Neural progenitor cell (in vitro differentiated cells): ENCODE measurements around the gene NUCB2. TPM values are rescaled to one million over a fixed set of nuclear protein-coding genes. Genes with fewer than 3 reads are reported as not detected.

Source experiments
- DNase-seq: peaks from one replicate; pipeline ENCODE4 v3.0.0-alpha.2; 2016; ENCODE audit warnings: low spot score
- H2AFZ ChIP-seq: fragments of 200-600 bp; sonication (generic); replicated peaks from 2 replicates; pipeline ENCODE4 v1.6.1; 2016; ENCODE audit warnings: antibody characterized with exemption
- H3F3A ChIP-seq: fragments of 200-600 bp; sonication (generic); 2 replicates; pipeline ENCODE4 v1.6.1; 2016; ENCODE audit warnings: antibody characterized with exemption, low read depth
- H3K27ac ChIP-seq: fragments of 200-600 bp; sonication (generic); 2 replicates; pipeline ENCODE4 v1.5.1; 2016; ENCODE audit warnings: mild to moderate bottlenecking
- H3K27me3 ChIP-seq: fragments of 200-600 bp; sonication (generic); 2 replicates; pipeline ENCODE4 v1.6.1; 2016; ENCODE audit warnings: mild to moderate bottlenecking, moderate library complexity
- H3K36me3 ChIP-seq: fragments of 200-600 bp; sonication (generic); 2 replicates; pipeline ENCODE4 v1.5.1; 2016
- H3K4me1 ChIP-seq: fragments of 200-600 bp; sonication (generic); 2 replicates; pipeline ENCODE4 v1.6.1; 2016; ENCODE audit warnings: mixed run types
- H3K4me2 ChIP-seq: fragments of 200-600 bp; sonication (generic); 2 replicates; pipeline ENCODE4 v1.6.1; 2016
- H3K4me3 ChIP-seq: fragments of 200-600 bp; sonication (generic); 2 replicates; pipeline ENCODE4 v1.5.1; 2016
- H3K79me2 ChIP-seq: fragments of 200-600 bp; sonication (generic); 2 replicates; pipeline ENCODE4 v1.6.1; 2016; ENCODE audit warnings: low read depth
- H3K9ac ChIP-seq: fragments of 200-600 bp; sonication (generic); 2 replicates; pipeline ENCODE4 v1.6.1; 2016
- H3K9me3 ChIP-seq: fragments of 200-600 bp; sonication (generic); 2 replicates; pipeline ENCODE4 v1.5.1; 2016; ENCODE audit warnings: low read depth
- H4K20me1 ChIP-seq: fragments of 200-600 bp; sonication (generic); 2 replicates; pipeline ENCODE4 v1.6.1; 2016; ENCODE audit warnings: low read depth
- H3K27ac Mint-ChIP-seq: 3 replicates; pipeline ENCODE4 v1.8.0; 2021; ENCODE audit warnings: mixed read lengths
- H3K27me3 Mint-ChIP-seq: 2 replicates; pipeline ENCODE4 v1.8.0; 2022; ENCODE audit warnings: low read depth, mild to moderate bottlenecking, inconsistent platforms, moderate library complexity, mixed read lengths; ENCODE audit not compliant: insufficient read depth
- H3K36me3 Mint-ChIP-seq: 3 replicates; pipeline ENCODE4 v1.8.0; 2021; ENCODE audit warnings: mixed read lengths
- H3K4me1 Mint-ChIP-seq: 3 replicates; pipeline ENCODE4 v1.8.0; 2021; ENCODE audit warnings: mixed read lengths
- H3K4me3 Mint-ChIP-seq: 3 replicates; pipeline ENCODE4 v1.8.0; 2021; ENCODE audit warnings: mild to moderate bottlenecking, moderate library complexity, mixed read lengths
- H3K9me3 Mint-ChIP-seq: 3 replicates; pipeline ENCODE4 v1.8.0; 2020; ENCODE audit warnings: mixed read lengths
- CTCF ChIP-seq: fragments of 200-600 bp; sonication (generic); IDR thresholded peaks from 2 replicates; pipeline ENCODE4 v1.5.1; 2017; ENCODE audit warnings: antibody characterized with exemption, mild to moderate bottlenecking
- EZH2 ChIP-seq: fragments of 200-600 bp; sonication (generic); IDR thresholded peaks from 2 replicates; pipeline ENCODE4 v1.6.1; 2017; ENCODE audit warnings: antibody characterized with exemption, mild to moderate bottlenecking, moderate library complexity
- EZH2phosphoT487 ChIP-seq: fragments of 200-600 bp; sonication (generic); IDR thresholded peaks from 2 replicates; pipeline ENCODE4 v1.6.1; 2017; ENCODE audit warnings: antibody characterized with exemption
- total RNA-seq: library from RNA; depleted of rRNA; stranded (reverse); fragments of >200 nt; gene quantifications from 2 replicates; pipeline ENCODE4 v1.2.3, GENCODE V29; 2015; ENCODE audit warnings: low replicate concordance

Gene NUCB2
- total RNA-seq, 1 donor from 2014 or later, result 80.1 TPM

GRCh38 chr11:17314904-17315426 lies 38.4 kb downstream of the NUCB2 start:
- H2AFZ ChIP-seq, result no peak overlapping the region
- no peak overlapping the region for H3K4me2 ChIP-seq
- Mint-ChIP-seq H3K4me1 (no peaks in the 10 kb centered on the region), H3K9me3 (no peaks in the 10 kb centered on the region), H3K27ac (no peak overlapping the region), H3K27me3 (no peaks in the 10 kb centered on the region), H3K4me3 (no peak overlapping the region), H3K36me3 (peaks cover 3% of the 10 kb centered on the region)
- no peaks in the 10 kb centered on the region for H3F3A ChIP-seq
- no peaks in the 10 kb centered on the region for H3K4me1 ChIP-seq
- no peaks in the 10 kb centered on the region for H4K20me1 ChIP-seq
- H3K27ac ChIP-seq, result no peak overlapping the region
- no peak overlapping the region for H3K9ac ChIP-seq
- DNase-seq, result no peak
- H3K36me3 ChIP-seq, result peaks cover 6% of the 10 kb centered on the region
- TF ChIP-seq EZH2, result no peak
- no peak for TF ChIP-seq CTCF
- TF ChIP-seq EZH2phosphoT487, result no peak
- no peaks in the 10 kb centered on the region for H3K79me2 ChIP-seq
- no peaks in the 10 kb centered on the region for H3K27me3 ChIP-seq
- H3K9me3 ChIP-seq, result no peaks in the 10 kb centered on the region
- H3K4me3 ChIP-seq, result no peak overlapping the region

GRCh38 chr11:17328871-17329494 lies 52.4 kb downstream of the NUCB2 start:
- peak; percentile 16 for DNase-seq
- TF ChIP-seq CTCF, result peak; percentile 35
- no peak for TF ChIP-seq EZH2phosphoT487
- no peak for TF ChIP-seq EZH2
- H3K36me3 ChIP-seq, result no peaks in the 10 kb centered on the region
- no peak overlapping the region for H3K27ac Mint-ChIP-seq
- H3K27me3 Mint-ChIP-seq, result no peaks in the 10 kb centered on the region
- H3F3A ChIP-seq, result no peaks in the 10 kb centered on the region
- no peaks in the 10 kb centered on the region for H3K27me3 ChIP-seq
- no peaks in the 10 kb centered on the region for H3K9me3 ChIP-seq
- no peak overlapping the region for H2AFZ ChIP-seq
- H3K79me2 ChIP-seq, result no peaks in the 10 kb centered on the region
- H3K4me1 Mint-ChIP-seq, result no peaks in the 10 kb centered on the region
- no peak overlapping the region for H3K4me2 ChIP-seq
- H3K27ac ChIP-seq, result no peak overlapping the region
- no peaks in the 10 kb centered on the region for H3K9me3 Mint-ChIP-seq
- no peaks in the 10 kb centered on the region for H3K4me1 ChIP-seq
- H3K9ac ChIP-seq, result no peak overlapping the region
- no peak overlapping the region for H3K4me3 ChIP-seq
- no peak overlapping the region for H3K4me3 Mint-ChIP-seq
- no peaks in the 10 kb centered on the region for H4K20me1 ChIP-seq
- H3K36me3 Mint-ChIP-seq, result peaks cover 3% of the 10 kb centered on the region

GRCh38 chr11:17331669-17332068 lies 55.1 kb downstream of the NUCB2 start:
- H3K4me1 ChIP-seq, result no peaks in the 10 kb centered on the region
- H3K36me3 Mint-ChIP-seq, result no peaks in the 10 kb centered on the region
- H3K4me3 ChIP-seq, result no peak overlapping the region
- H3K9me3 Mint-ChIP-seq, result no peaks in the 10 kb centered on the region
- no peak overlapping the region for H3K4me3 Mint-ChIP-seq
- H2AFZ ChIP-seq, result no peak overlapping the region
- no peaks in the 10 kb centered on the region for H3K27me3 ChIP-seq
- no peak overlapping the region for H3K27ac Mint-ChIP-seq
- H3K27me3 Mint-ChIP-seq, result no peaks in the 10 kb centered on the region
- no peaks in the 10 kb centered on the region for H3K4me1 Mint-ChIP-seq
- TF ChIP-seq EZH2phosphoT487 (no peak), EZH2 (no peak), CTCF (no peak)
- H3K9me3 ChIP-seq, result no peaks in the 10 kb centered on the region
- H3K36me3 ChIP-seq, result no peaks in the 10 kb centered on the region
- DNase-seq, result no peak
- H3K4me2 ChIP-seq, result no peak overlapping the region
- no peaks in the 10 kb centered on the region for H4K20me1 ChIP-seq
- H3K9ac ChIP-seq, result no peak overlapping the region
- H3F3A ChIP-seq, result no peaks in the 10 kb centered on the region
- H3K79me2 ChIP-seq, result no peaks in the 10 kb centered on the region
- no peak overlapping the region for H3K27ac ChIP-seq
